GM23248 (cell line): ENCODE results near the gene ZNF428.

Experiments
- EZH2 ChIP-seq: fragments of 200-600 bp; sonication (generic); IDR thresholded peaks from 2 replicates; pipeline ENCODE4 v1.6.1; 2018; ENCODE audit warnings: antibody characterized with exemption, mild to moderate bottlenecking; ENCODE audit not compliant: insufficient read depth, poor library complexity, severe bottlenecking
- EZH2phosphoT487 ChIP-seq: fragments of 200-600 bp; sonication (generic); IDR thresholded peaks from 2 replicates; pipeline ENCODE4 v1.6.1; 2018; ENCODE audit warnings: antibody characterized with exemption, moderate library complexity, mild to moderate bottlenecking, low read depth; ENCODE audit not compliant: insufficient read depth

DNA sequence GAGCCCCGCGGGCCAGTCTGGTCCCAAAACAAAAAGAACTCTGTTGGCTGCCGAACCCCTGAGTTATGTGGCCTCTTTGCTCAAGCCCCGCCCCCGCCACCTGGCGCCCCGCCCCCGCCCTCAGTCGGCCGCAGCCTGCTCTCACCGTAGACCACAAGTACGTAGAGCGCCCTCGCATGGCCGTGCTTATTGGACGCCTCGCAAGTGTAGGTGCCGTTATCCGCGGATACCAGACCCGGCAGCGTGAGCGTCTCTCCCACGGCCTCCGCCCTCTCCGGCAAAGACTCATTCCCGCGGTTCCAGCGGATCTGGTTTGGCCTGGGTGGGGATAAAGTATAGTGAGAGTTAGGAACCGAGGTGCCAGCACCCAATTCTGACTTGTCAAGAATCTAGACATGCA, 5.5 kb upstream of the ZNF428 start:
- no peak for TF ChIP-seq EZH2
- no peak for TF ChIP-seq EZH2phosphoT487
